Fibroblast of upper back skin (primary cell): ENCODE results near the gene PGBD1.
"Not testable (repeated sequence)": the region's sequence is repeated elsewhere in the genome, so short reads cannot be mapped to it uniquely, and the experiment has no call there.

ENCODE experiments used
- DNase-seq: peaks from one replicate; pipeline ENCODE4 v3.0.0-alpha.2; 2013

PGBD1 gene

GRCh38 chr6:28269492-28269891 is 11.9 kb upstream of the PGBD1 start:
- DNase-seq: peak; percentile 86

- DNase-seq: no peak
These were observed 6.5 kb upstream of the PGBD1 start for GRCh38 chr6:28274888-28275287.

- DNase-seq: no peak
These were observed 3.6 kb upstream of the PGBD1 start for GRCh38 chr6:28277746-28278145.

GRCh38 chr6:28280595-28281287 is 631 bp upstream of the PGBD1 start:
- DNase-seq: no peak

GRCh38 chr6:28282926-28283325 is 1.6 kb downstream of the PGBD1 start:
- no peak for DNase-seq

- no peak for DNase-seq
These were observed 10.2 kb downstream of the PGBD1 start for GRCh38 chr6:28291573-28291972.

GRCh38 chr6:28295326-28295725 is 14.0 kb downstream of the PGBD1 start:
- no peak for DNase-seq

- no peak for DNase-seq
These were observed 15.2 kb downstream of the PGBD1 start for GRCh38 chr6:28296520-28297060.

- DNase-seq: no peak
These were observed 22.2 kb downstream of the PGBD1 start for GRCh38 chr6:28303570-28303969.

- not testable (repeated sequence) for DNase-seq
These were observed 25.0 kb downstream of the PGBD1 start for GRCh38 chr6:28306363-28306762.

- no peak for DNase-seq
These were observed 29.9 kb downstream of the PGBD1 start for GRCh38 chr6:28311139-28311823.

GRCh38 chr6:28312939-28313338 is 31.6 kb downstream of the PGBD1 start:
- no peak for DNase-seq

GRCh38 chr6:28315628-28316027 is 34.3 kb downstream of the PGBD1 start:
- no peak for DNase-seq

- DNase-seq: not testable (repeated sequence)
These were observed 36.5 kb downstream of the PGBD1 start for GRCh38 chr6:28317866-28318265.

GRCh38 chr6:28322661-28323060 is 41.3 kb downstream of the PGBD1 start:
- DNase-seq: no peak

- no peak for DNase-seq
These were observed 42.5 kb downstream of the PGBD1 start for GRCh38 chr6:28323813-28324424.

- DNase-seq: no peak
These were observed 45.1 kb downstream of the PGBD1 start for GRCh38 chr6:28326371-28326948.

GRCh38 chr6:28330041-28330440 is 48.7 kb downstream of the PGBD1 start:
- no peak for DNase-seq

GRCh38 chr6:28333047-28333446 is 51.7 kb downstream of the PGBD1 start:
- DNase-seq: no peak

GRCh38 chr6:28333599-28334018 is 52.2 kb downstream of the PGBD1 start:
- no peak for DNase-seq

- no peak for DNase-seq
These were observed 53.1 kb downstream of the PGBD1 start for GRCh38 chr6:28334286-28335039.

- DNase-seq: no peak
These were observed 53.7 kb downstream of the PGBD1 start for GRCh38 chr6:28335040-28335563.
